ENCODE measurements around the gene CST9L.

Gene CST9L

DNA sequence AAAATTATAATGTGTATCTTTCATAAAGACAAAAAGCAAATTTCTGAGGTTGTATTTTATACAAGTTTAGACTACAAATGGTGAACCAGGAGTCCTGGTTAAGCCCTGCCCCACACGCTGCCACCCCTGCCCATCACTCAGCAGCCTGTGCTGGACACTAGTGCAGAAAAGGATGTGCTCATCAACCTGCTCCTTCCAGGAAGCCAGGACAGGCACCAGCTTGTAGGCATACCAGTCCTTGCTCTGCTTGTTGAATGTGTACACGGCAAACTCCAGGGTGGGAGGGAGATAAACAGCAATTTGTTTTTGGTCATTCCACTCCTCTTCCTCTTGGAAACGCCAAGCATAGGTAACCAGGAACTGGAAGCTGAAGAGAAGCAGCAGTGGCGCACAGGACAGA is 18.1 kb downstream of the CST9L start:
- TF ChIP-seq, protein P1, sequence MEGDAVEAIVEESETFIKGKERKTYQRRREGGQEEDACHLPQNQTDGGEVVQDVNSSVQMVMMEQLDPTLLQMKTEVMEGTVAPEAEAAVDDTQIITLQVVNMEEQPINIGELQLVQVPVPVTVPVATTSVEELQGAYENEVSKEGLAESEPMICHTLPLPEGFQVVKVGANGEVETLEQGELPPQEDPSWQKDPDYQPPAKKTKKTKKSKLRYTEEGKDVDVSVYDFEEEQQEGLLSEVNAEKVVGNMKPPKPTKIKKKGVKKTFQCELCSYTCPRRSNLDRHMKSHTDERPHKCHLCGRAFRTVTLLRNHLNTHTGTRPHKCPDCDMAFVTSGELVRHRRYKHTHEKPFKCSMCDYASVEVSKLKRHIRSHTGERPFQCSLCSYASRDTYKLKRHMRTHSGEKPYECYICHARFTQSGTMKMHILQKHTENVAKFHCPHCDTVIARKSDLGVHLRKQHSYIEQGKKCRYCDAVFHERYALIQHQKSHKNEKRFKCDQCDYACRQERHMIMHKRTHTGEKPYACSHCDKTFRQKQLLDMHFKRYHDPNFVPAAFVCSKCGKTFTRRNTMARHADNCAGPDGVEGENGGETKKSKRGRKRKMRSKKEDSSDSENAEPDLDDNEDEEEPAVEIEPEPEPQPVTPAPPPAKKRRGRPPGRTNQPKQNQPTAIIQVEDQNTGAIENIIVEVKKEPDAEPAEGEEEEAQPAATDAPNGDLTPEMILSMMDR (IDR thresholded peaks at IDR 0.05; ENCODE audit: control extremely low read depth, extremely low read depth, low read depth, missing control alignments), result no peak
- no peak for DNase-seq (ENCODE audit: extremely low spot score)
- POLR2A ChIA-PET, result no interaction called here
- CTCF ChIA-PET, result interaction anchor here (1.3 kb wide), 1 partner anchor 20 kb away, joined by 3 read pairs; no protein-coding TSS in a partner anchor

DNA sequence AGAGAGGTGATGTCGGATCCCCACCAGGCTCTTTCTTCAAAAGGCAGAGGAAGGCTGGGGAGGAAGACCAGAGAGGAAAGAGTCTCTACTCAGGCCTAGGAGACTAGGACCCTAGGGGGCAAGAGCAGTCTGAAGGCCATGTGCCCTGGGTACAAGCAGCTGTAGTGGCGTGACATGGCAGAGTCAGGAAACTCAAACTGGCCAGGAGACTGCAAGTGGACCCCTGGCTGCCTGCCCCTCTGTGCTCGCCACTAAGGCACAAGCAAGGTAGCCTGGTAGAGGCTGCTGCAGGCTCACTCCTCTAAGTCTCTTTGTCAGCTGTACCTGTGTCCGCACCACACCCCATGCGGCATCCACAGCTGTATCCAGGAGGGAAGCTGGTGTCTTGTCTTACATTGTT is 19.9 kb downstream of the CST9L start:
- no peak for DNase-seq (ENCODE audit: extremely low spot score)
- POLR2A ChIA-PET, result no interaction called here
- TF ChIP-seq, protein P1 (IDR thresholded peaks at IDR 0.05; ENCODE audit: control extremely low read depth, extremely low read depth, low read depth, missing control alignments), result no peak
- CTCF ChIA-PET, result no interaction called here

DNA sequence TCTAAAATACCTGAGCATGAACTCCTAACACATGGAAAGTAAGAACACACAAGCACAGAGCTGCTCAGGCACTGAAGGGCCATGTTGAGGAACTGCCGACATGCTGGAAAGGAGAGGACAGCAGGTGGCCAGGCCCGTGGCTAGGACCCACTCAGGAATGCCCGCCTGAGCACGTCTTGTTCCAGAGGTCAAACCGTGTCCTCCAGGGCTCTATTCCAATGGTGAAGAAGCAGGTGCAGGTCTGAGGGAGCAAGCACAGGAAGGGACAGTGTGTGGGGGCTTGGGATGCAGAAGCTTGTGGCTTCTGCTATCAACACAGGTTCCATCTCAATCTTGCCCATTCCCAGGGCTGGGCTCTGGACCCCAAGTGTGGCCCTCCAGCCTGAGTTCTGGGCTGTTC is 20.7 kb downstream of the CST9L start:
- CTCF ChIA-PET, result no interaction called here
- TF ChIP-seq, protein P1 (IDR thresholded peaks at IDR 0.05; ENCODE audit: control extremely low read depth, extremely low read depth, low read depth, missing control alignments), result no peak
- POLR2A ChIA-PET, result no interaction called here
- DNase-seq (ENCODE audit: extremely low spot score), result no peak

DNA sequence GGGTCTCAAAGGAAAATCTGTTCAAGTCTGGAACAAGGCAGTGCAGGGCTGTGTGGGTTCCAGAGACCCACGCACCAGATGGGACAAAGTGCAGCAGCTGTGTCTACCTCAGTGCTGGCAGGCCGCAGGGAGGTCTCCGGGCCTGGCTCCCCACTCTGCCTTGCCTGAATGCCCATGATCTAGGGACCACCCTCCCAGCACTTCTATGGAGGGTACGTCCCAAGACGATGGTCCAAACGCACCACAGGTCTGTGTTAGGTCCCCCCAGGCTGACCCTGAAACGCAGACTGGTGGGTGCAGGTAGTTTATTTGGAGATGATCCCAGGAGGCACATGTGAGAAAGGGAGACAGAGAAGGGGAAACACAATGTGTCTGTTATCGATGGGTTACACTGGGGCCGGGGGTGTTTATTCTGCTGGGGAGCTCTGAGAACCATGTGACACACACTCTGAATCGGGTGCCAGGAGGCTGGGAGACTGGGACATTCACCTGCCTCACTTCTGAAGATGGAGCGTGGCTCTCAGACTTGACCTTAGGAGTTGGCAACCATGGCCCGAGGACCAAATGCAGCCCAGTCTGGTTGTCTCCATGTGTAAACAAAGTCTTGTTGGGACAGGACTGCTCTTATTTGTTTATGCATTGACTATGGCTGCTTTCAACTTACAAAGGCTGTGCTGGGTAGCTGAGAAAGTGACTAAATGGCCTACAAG is 21.7 kb downstream of the CST9L start:
- ChIA-PET CTCF (no interaction called here), POLR2A (no interaction called here)
- DNase-seq (ENCODE audit: extremely low spot score), result no peak
- TF ChIP-seq, protein P1 (IDR thresholded peaks at IDR 0.05; ENCODE audit: control extremely low read depth, extremely low read depth, low read depth, missing control alignments), result no peak

DNA sequence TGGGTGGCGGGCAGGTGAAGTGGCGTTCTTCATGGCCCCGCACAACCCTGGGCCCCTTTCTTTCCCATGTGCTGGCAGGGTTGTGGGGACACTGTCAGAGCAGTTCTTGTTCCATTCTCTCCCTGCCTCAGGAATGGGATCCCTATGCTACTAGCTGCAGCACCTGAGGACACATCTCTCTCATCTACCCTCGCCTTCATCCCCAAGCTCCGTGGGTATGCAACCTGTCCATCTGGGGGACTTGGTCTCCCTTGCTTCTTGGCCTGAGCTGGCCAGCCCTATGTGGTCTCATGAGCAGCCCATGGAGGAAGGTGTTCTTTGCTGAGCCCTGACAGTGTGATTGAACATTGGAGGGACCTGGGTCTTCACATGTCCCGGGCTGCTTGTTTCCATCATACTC is 24.2 kb downstream of the CST9L start:
- no peak for DNase-seq (ENCODE audit: extremely low spot score)
- CTCF ChIA-PET, result interaction anchor here (1.9 kb wide), 1 partner anchor 10 kb away, joined by 6 read pairs; no protein-coding TSS in a partner anchor
- TF ChIP-seq, protein P1 (IDR thresholded peaks at IDR 0.05; ENCODE audit: control extremely low read depth, extremely low read depth, low read depth, missing control alignments), result no peak
- POLR2A ChIA-PET, result no interaction called here

DNA sequence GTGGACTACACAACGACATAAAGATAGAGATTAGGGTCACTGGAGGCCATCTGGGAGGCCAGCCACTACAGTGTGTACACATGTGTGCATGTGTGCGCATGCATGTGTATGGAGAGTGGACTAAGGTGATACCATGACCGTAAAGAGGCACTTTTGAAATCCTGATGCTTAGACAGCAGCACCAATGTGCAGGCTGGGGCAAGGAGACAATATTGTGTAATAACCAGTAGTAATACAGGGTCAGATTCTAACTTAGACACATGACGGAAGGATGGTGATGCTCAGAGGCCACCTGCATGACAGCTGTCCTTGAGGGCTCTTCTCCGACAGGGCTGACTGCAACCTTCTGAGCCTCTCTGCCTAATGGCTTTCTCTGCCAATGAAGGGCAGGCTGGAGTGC is 25.5 kb downstream of the CST9L start:
- POLR2A ChIA-PET, result no interaction called here
- no peak for DNase-seq (ENCODE audit: extremely low spot score)
- TF ChIP-seq, protein P1 (IDR thresholded peaks at IDR 0.05; ENCODE audit: control extremely low read depth, extremely low read depth, low read depth, missing control alignments), result no peak
- CTCF ChIA-PET, result no interaction called here
